Measurements from ENCODE around the gene TARS3. TPM values are rescaled to one million over a fixed set of nuclear protein-coding genes. Genes with fewer than 3 reads are reported as not detected.
A peak's percentile ranks its signal among the peaks of the same experiment; 100 is the strongest.

TARS3 gene
- total RNA-seq, 4 donors from 2014 or later, result 11.4 to 20.5 (median 15.3) TPM

DNA sequence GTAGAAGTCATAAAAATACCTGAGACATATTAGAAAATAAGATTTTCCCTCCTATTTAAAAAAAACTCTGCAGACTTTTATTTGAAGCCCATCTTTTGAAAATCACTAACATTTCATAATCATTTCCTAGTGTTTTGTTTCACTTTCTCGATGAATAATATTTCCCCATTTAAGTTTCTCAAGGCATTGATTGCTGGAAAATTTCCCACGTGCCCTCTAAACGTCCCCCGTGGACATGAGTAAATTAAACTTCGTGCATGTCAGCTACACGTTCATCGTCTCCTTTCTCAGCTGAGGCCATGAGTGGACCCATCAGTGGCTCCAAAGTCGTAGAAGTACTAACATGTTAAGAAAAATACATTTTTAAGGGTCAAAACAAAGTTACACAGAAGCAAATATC, 70.1 kb downstream of the TARS3 start:
- no peak for ATAC-seq (ENCODE audit: low FRiP score)
- no peak for DNase-seq (ENCODE audit: low spot score)
- TF ChIP-seq, protein P1, sequence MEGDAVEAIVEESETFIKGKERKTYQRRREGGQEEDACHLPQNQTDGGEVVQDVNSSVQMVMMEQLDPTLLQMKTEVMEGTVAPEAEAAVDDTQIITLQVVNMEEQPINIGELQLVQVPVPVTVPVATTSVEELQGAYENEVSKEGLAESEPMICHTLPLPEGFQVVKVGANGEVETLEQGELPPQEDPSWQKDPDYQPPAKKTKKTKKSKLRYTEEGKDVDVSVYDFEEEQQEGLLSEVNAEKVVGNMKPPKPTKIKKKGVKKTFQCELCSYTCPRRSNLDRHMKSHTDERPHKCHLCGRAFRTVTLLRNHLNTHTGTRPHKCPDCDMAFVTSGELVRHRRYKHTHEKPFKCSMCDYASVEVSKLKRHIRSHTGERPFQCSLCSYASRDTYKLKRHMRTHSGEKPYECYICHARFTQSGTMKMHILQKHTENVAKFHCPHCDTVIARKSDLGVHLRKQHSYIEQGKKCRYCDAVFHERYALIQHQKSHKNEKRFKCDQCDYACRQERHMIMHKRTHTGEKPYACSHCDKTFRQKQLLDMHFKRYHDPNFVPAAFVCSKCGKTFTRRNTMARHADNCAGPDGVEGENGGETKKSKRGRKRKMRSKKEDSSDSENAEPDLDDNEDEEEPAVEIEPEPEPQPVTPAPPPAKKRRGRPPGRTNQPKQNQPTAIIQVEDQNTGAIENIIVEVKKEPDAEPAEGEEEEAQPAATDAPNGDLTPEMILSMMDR (IDR thresholded peaks at IDR 0.05), result no peak

DNA sequence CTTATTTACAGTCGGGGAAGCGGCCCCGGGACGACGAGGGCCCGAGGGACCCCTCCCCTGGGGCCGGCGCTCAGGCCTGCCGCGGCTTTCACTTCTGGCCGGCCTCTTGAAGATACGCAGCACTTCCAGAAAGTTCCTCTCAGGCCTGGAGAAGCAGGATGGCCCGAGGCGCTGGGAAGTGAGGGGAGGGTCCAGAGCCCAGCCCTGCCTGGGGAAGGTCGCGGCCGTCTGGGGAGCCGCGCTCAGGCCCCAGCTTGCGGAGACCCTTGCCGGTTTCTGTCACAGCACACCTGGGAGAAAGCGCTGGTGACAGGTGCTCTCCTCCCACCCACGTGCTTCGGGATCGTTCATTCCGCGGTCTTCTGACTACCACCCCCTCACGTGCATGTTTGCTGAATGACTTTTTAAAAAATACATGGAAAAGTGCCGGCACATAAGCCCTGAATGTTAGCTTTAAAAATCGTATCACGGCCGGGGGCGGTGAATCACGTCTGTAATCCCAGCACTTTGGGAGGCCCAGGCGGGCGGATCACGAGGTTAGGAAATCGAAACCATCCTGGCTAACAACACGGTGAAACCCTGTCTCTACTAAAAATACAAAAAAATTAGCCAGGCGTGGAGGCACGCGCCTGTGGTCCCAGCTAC, 71.4 kb downstream of the TARS3 start:
- peak; percentile 26 for ATAC-seq (ENCODE audit: low FRiP score)
- TF ChIP-seq, protein P1 (IDR thresholded peaks at IDR 0.05), result no peak
- DNase-seq (ENCODE audit: low spot score), result no peak

DNA sequence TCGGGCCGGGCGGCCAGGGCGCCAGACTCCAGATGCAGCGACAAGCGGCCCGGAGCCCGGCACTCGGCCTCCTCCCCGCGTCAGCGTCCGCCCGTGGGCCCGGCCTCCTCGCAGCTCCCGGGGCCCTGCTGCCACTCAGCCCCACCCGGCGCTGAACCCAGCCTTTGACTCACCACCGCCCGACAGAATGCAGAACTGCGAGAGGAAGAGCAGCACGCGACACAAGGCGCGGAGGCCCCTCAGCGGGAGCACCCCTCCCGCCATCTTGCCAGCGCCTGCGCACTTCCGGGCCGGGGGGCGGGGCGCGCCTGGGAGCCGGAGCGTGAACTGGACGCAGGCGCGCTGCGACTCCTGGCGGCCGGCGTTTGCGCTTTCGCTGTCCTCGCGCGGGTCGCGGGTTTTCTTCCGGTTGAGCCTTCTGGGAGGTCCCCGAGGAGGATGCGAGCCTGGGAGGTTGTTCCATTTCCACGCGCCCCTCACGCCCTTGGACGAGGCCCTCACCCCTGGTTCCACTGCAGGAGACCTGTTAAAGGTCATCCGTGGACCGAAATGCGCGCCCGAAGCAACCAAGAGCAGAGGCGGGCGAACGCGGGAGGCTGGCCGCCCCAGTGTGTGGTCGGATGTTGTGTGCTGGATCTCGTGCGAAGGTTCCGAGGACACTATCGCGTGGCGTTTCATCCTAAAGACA, 72.0 kb downstream of the TARS3 start, which contains the start of gene TM2D3:
TSS of gene TM2D3 (minus strand) at position 284 of the 688 bp plus-strand sequence. CDS start at position 264, 20 bp downstream.
- TF ChIP-seq, protein P1 (IDR thresholded peaks at IDR 0.05), result peak in 2 of 3 donors; percentile 58 to 88
- peak; percentile 98 for ATAC-seq (ENCODE audit: low FRiP score)
- peak; percentile 74 for DNase-seq (ENCODE audit: low spot score)

DNA sequence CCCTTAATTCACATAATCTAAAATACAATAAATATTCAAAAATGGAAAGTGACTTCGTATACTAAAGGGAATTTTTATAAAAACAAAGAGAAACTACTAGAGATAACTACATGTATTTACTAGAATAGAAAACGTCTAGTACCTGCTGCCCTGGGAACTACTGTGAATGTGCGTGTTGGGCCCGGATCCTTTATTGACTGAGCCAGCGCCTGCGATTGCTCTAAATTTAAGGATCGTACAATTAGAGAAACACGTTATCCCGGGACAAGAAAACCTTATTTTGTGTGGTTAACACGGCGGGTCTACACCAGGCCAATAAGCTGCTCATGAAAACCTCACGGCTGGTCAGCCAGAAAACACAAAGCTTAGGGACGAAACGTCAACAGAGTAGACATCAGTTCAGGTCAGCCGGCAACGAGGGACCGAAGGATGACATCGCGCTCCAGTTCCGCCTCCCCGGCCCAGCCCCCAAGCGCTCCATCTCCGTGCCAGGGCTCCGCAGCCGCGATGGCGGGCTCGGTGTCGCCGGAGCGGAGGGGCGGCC, 72.6 kb downstream of the TARS3 start:
- peak; percentile 63 for ATAC-seq (ENCODE audit: low FRiP score)
- DNase-seq (ENCODE audit: low spot score), result no peak
- TF ChIP-seq, protein P1 (IDR thresholded peaks at IDR 0.05), result no peak

DNA sequence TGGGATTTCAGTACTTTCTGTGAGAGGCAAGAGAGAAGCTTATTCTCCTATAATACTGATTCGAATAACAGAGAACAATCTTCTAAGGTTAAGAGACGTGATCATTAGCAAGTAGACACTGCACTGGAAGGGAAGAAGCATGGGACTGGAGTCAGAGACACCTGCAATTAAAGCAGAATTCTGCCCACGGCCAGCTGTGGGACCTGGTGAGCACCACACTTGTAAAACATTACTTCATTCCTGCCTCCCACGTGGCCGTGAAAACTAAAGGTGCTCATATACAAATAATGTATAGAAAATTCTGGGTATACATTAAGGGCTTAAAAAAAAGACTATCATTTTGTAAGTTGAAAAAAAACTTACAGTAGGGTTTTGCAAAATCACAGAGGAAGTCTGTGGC, 74.1 kb downstream of the TARS3 start:
- TF ChIP-seq, protein P1 (IDR thresholded peaks at IDR 0.05), result no peak
- DNase-seq (ENCODE audit: low spot score), result no peak
- no peak for ATAC-seq (ENCODE audit: low FRiP score)

- DNase-seq (ENCODE audit: low spot score) (no peak), ATAC-seq (ENCODE audit: low FRiP score) (no peak)
- TF ChIP-seq, protein P1 (IDR thresholded peaks at IDR 0.05), result no peak
These were observed 75.9 kb downstream of the TARS3 start for GRCh38 chr15:101648356-101648755.
